HepG2 (cell line): ENCODE measurements around the gene U2AF2. TPM values are rescaled to one million over a fixed set of nuclear protein-coding genes. Genes with fewer than 3 reads are reported as not detected.
A peak's percentile ranks its signal among the peaks of the same experiment; 100 is the strongest.

Experiments
- ADNP ChIP-seq: sonication (generic); formaldehyde crosslinking; IDR thresholded peaks from 2 replicates; pipeline ENCODE4 v1.4.0; 2020; ENCODE audit warnings: missing genetic modification reagents
- ATF1 ChIP-seq: IDR thresholded peaks from 2 replicates; pipeline ENCODE4 v1.6.1; 2016; ENCODE audit warnings: mild to moderate bottlenecking, control low read depth
- ATF7-NPFF ChIP-seq: sonication (generic); formaldehyde crosslinking; IDR thresholded peaks from 2 replicates; pipeline ENCODE4 v1.8.1; 2023; ENCODE audit warnings: mild to moderate bottlenecking, low read depth, missing genetic modification reagents, moderate library complexity
- ATM ChIP-seq: fragments of 450-650 bp; IDR thresholded peaks from 2 replicates; pipeline ENCODE4 v1.7.1; 2017; ENCODE audit warnings: mild to moderate bottlenecking, borderline replicate concordance
- CCDC6 ChIP-seq: sonication (generic); formaldehyde crosslinking; IDR thresholded peaks from 2 replicates; pipeline ENCODE4 v1.8.1; 2022; ENCODE audit warnings: mild to moderate bottlenecking, missing genetic modification reagents, moderate library complexity
- CHD2 ChIP-seq: IDR thresholded peaks from 2 replicates; pipeline ENCODE4 v1.6.1; 2011; ENCODE audit warnings: low read depth, low read length, improper control_type of control experiment
- ELF1 ChIP-seq: sonication (generic); formaldehyde crosslinking; IDR thresholded peaks from 2 replicates; pipeline ENCODE4 v1.4.0; 2020; ENCODE audit warnings: missing genetic modification reagents
- ESRRA ChIP-seq: sonication (generic); formaldehyde crosslinking; IDR thresholded peaks from 2 replicates; pipeline ENCODE4 v1.5.1; 2020; ENCODE audit warnings: mild to moderate bottlenecking, low read depth, missing genetic modification reagents
- FIP1L1 ChIP-seq: fragments of 200-400 bp; formaldehyde crosslinking; IDR thresholded peaks from 2 replicates; pipeline ENCODE4 v1.6.1; 2018; ENCODE audit warnings: low read depth, mild to moderate bottlenecking, low read length, moderate library complexity, borderline replicate concordance; ENCODE audit not compliant: insufficient read depth
- FOSL2 ChIP-seq: sonication (generic); formaldehyde crosslinking; IDR thresholded peaks from 2 replicates; pipeline ENCODE4 v1.4.0; 2020; ENCODE audit warnings: missing genetic modification reagents
- GFI1 ChIP-seq: sonication (generic); formaldehyde crosslinking; IDR thresholded peaks from 2 replicates; pipeline ENCODE4 v1.5.0; 2020; ENCODE audit warnings: missing genetic modification reagents, mild to moderate bottlenecking, borderline replicate concordance
- HIVEP1 ChIP-seq: sonication (generic); formaldehyde crosslinking; IDR thresholded peaks from 2 replicates; pipeline ENCODE4 v1.4.0; 2020; ENCODE audit warnings: mild to moderate bottlenecking, missing genetic modification reagents
- KAT8 ChIP-seq: IDR thresholded peaks from 2 replicates; pipeline ENCODE4 v1.6.1; 2016; ENCODE audit warnings: missing genetic modification reagents, missing compliant biosample characterization
- MEIS1 ChIP-seq: sonication (generic); formaldehyde crosslinking; IDR thresholded peaks from 2 replicates; pipeline ENCODE4 v1.9.0; 2021; ENCODE audit warnings: mild to moderate bottlenecking, missing genetic modification reagents, moderate library complexity, borderline replicate concordance
- NFKBIZ ChIP-seq: IDR thresholded peaks from 2 replicates; pipeline ENCODE4 v1.6.1; 2018; ENCODE audit warnings: missing genetic modification reagents, missing compliant biosample characterization
- NR2C2 ChIP-seq: sonication (generic); formaldehyde crosslinking; IDR thresholded peaks from 2 replicates; pipeline ENCODE4 v1.4.0; 2020; ENCODE audit warnings: missing genetic modification reagents, mild to moderate bottlenecking, moderate library complexity, borderline replicate concordance
- PLSCR1 ChIP-seq: sonication (generic); formaldehyde crosslinking; IDR thresholded peaks from 2 replicates; pipeline ENCODE4 v1.5.0; 2020; ENCODE audit warnings: missing genetic modification reagents, mild to moderate bottlenecking, borderline replicate concordance
- POLR2G ChIP-seq: fragments of 200-400 bp; formaldehyde crosslinking; IDR thresholded peaks from 2 replicates; pipeline ENCODE4 v1.6.1; 2018; ENCODE audit warnings: mild to moderate bottlenecking, low read depth, low read length, moderate library complexity
- RFX5 ChIP-seq: IDR thresholded peaks from 2 replicates; pipeline ENCODE4 v1.6.1; 2011; ENCODE audit warnings: low read depth, low read length, improper control_type of control experiment
- SNAI1 ChIP-seq: sonication (generic); formaldehyde crosslinking; IDR thresholded peaks from 2 replicates; pipeline ENCODE4 v1.5.0; 2020; ENCODE audit warnings: mild to moderate bottlenecking, missing genetic modification reagents, borderline replicate concordance
- ZC3H4 ChIP-seq: sonication (generic); formaldehyde crosslinking; IDR thresholded peaks from 2 replicates; pipeline ENCODE4 v1.4.0; 2020; ENCODE audit warnings: missing genetic modification reagents, borderline replicate concordance
- ZMYM3 ChIP-seq: sonication (generic); formaldehyde crosslinking; IDR thresholded peaks from 2 replicates; pipeline ENCODE4 v1.5.1; 2020; ENCODE audit warnings: mild to moderate bottlenecking, missing genetic modification reagents
- ZNF235 ChIP-seq: sonication (generic); formaldehyde crosslinking; IDR thresholded peaks from 2 replicates; pipeline ENCODE4 v1.8.1; 2023; ENCODE audit warnings: mild to moderate bottlenecking, missing genetic modification reagents, borderline replicate concordance
- ZNF251 ChIP-seq: sonication (generic); formaldehyde crosslinking; IDR thresholded peaks from 2 replicates; pipeline ENCODE4 v1.9.0; 2021; ENCODE audit warnings: mild to moderate bottlenecking, missing genetic modification reagents
- ZNF33B ChIP-seq: sonication (generic); formaldehyde crosslinking; IDR thresholded peaks from 2 replicates; pipeline ENCODE4 v1.5.1; 2020; ENCODE audit warnings: mild to moderate bottlenecking, missing genetic modification reagents
- ZNF543 ChIP-seq: sonication (generic); formaldehyde crosslinking; IDR thresholded peaks from 2 replicates; pipeline ENCODE4 v1.4.0; 2020; ENCODE audit warnings: mild to moderate bottlenecking, missing genetic modification reagents
- ZNF841 ChIP-seq: sonication (generic); formaldehyde crosslinking; IDR thresholded peaks from 2 replicates; pipeline ENCODE4 v1.8.1; 2023; ENCODE audit warnings: missing genetic modification reagents, borderline replicate concordance
- polyA plus RNA-seq, 8 experiments: library from polyadenylated mRNA; depleted of rRNA in 3 of 8; stranded (reverse) in 7 of 8; unstranded in 1 of 8; fragments of >200 nt; fragmentation: Illumina TruSeq in 4 of 8; extraction: Trizol in 4 of 8; gene quantifications; 2 replicates each; pipeline versions ENCODE4 v1.2.1 to v1.2.3, GENCODE V29; 2011 to 2016; ENCODE audit warnings: low read depth in 4 of 8, missing spikeins in 1 of 8, mixed read lengths in 1 of 8; ENCODE audit not compliant: insufficient read depth in 1 of 8
- total RNA-seq, 5 experiments: library from RNA; depleted of rRNA; stranded (reverse); fragments of >200 nt; fragmentation: Illumina TruSeq; extraction: Trizol; gene quantifications; 2 replicates each; pipeline ENCODE4 v1.2.3, GENCODE V29; 2016; ENCODE audit warnings: low read depth in 1 of 5
- TF ChIP-seq, protein P1 (sequence below): sonication (generic); formaldehyde crosslinking; IDR thresholded peaks from 2 replicates; pipeline ENCODE4 v1.5.0; 2020; ENCODE audit warnings: mild to moderate bottlenecking, missing genetic modification reagents

U2AF2 gene
- total and polyA plus RNA-seq, 2 of the 13 experiments (the other 11 are each of a cell fraction or from before 2014, with no cell fraction given), result 84.3 to 124 TPM

DNA sequence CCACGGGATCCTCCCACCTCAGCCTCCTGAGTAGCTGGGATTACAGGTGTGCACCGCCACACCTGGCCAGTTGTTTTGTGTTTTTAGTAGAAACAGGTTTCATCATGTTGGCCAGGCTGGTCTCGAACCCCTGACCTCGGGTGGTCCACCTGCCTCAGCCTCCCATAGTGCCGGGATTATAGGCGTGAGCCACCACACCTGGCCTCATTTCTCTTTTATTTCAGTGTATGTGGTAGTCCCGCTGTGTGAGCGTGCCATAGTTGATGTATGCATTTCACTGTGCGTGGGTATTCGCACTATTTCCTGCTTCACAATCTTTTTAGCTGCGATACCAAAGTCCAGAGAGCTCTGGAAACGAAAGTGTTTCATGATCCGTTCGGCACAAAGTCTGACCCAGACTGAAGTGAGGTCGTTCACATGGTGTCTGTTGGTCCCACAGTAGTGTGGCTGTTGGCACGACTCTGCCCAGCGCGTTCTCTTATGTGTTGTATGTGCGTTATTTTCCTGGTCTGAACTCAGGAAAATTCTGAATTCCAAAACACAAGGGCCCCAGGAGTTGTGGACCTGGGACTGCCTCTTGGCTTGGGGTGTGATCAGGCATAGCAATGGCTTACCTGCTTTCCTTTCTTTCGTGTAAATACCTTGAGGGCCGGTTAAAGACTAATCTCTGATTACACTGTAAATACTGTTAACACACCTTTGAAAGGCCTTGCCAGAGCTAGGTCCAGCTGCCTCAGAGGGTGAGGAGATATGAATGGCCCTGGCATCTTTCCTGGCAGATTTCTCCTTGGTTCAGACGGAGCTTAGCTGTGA is 28.8 kb downstream of the U2AF2 start (continued):
- TF ChIP-seq ZNF235 (CRISPR knock-in tag) (no peak), FIP1L1 (no peak), ZNF841 (CRISPR knock-in tag) (no peak), SNAI1 (no peak), KAT8 (CRISPR knock-in tag) (peak; percentile 65; the same call in 1 of the 2 replicates), ESRRA (peak; percentile 38; the same call in 1 of the 2 replicates), CHD2 (no peak), HIVEP1 (CRISPR knock-in tag) (peak; percentile 35; the same call in 1 of the 2 replicates), ATF7-NPFF (CRISPR knock-in tag) (0 out of 2 replicates have a peak, but pooled peaks have one; percentile 41), ZNF251 (CRISPR knock-in tag) (no peak), ZNF543 (CRISPR knock-in tag) (no peak), ZNF33B (CRISPR knock-in tag) (no peak), FOSL2 (peak; percentile 12; the same call in 1 of the 2 replicates), POLR2G (peak; percentile 84), MEIS1 (no peak), RFX5 (no peak), CCDC6 (CRISPR knock-in tag) (no peak), ATF1 (CRISPR knock-in tag) (no peak), ZC3H4 (CRISPR knock-in tag) (no peak), ZMYM3 (peak; percentile 89), NR2C2 (CRISPR knock-in tag) (peak; percentile 28; the same call in 1 of the 2 replicates), PLSCR1 (CRISPR knock-in tag) (no peak), GFI1 (CRISPR knock-in tag) (0 out of 2 replicates have a peak, but pooled peaks have one; percentile 56), ATM (no peak), ELF1 (CRISPR knock-in tag) (peak; percentile 57; the same call in 1 of the 2 replicates), NFKBIZ (no peak), ADNP (CRISPR knock-in tag) (peak; percentile 37; the same call in 1 of the 2 replicates)
- TF ChIP-seq, protein P1, sequence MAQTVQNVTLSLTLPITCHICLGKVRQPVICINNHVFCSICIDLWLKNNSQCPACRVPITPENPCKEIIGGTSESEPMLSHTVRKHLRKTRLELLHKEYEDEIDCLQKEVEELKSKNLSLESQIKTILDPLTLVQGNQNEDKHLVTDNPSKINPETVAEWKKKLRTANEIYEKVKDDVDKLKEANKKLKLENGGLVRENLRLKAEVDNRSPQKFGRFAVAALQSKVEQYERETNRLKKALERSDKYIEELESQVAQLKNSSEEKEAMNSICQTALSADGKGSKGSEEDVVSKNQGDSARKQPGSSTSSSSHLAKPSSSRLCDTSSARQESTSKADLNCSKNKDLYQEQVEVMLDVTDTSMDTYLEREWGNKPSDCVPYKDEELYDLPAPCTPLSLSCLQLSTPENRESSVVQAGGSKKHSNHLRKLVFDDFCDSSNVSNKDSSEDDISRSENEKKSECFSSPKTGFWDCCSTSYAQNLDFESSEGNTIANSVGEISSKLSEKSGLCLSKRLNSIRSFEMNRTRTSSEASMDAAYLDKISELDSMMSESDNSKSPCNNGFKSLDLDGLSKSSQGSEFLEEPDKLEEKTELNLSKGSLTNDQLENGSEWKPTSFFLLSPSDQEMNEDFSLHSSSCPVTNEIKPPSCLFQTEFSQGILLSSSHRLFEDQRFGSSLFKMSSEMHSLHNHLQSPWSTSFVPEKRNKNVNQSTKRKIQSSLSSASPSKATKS (CRISPR knock-in tag), result no peak
